GM10266 (cell line): ENCODE data around the gene NPAS1.
"Not testable (repeated sequence)": the region's sequence is repeated elsewhere in the genome, so short reads cannot be mapped to it uniquely, and the experiment has no call there.

Source experiments
- DNase-seq: peaks from one replicate; pipeline ENCODE4 v3.0.0; 2012; ENCODE audit errors: extremely low spot score
- TF ChIP-seq, protein P1 (sequence below): IDR thresholded peaks from 2 replicates; pipeline ENCODE4 v1.5.1; 2012; ENCODE audit warnings: mild to moderate bottlenecking, low read depth; ENCODE audit not compliant: control insufficient read depth, insufficient read depth; ENCODE audit errors: missing control alignments

NPAS1 gene

DNA sequence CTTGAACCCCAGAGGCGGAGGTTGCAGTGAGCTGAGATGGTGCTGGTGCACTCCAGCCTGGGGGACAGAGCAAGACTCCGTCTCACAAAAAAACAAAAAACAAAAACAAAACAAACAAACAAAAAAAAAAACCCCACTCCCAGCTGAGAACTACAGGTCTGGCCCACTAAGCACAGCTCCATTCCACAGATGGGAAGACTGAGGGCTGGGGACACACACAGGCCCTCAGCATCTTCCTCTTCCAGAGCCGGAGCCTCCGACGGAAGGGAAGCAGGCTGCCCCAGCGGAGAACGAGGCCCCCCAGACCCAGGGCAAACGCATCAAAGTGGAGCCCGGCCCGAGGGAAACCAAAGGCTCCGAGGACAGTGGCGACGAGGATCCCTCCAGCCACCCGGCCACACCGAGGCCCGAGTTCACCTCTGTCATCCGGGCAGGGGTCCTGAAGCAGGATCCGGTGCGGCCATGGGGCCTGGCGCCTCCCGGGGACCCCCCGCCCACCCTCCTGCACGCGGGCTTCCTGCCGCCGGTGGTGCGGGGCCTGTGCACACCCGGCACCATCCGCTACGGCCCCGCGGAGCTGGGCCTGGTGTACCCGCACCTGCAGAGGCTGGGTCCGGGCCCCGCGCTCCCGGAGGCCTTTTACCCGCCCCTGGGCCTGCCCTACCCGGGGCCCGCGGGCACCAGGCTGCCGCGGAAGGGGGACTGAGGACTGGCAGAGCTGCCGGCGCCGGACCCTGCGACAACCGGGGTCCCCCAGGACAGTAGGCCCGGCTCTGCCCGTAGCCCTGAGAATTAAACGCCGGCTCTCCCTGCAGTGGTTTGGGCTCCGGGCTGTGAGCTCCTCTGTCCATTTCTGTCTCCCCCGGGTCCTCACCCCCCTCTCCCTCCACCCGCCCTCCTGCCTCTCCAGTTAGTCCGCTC is 25.6 kb downstream of the NPAS1 start:
- TF ChIP-seq, protein P1, sequence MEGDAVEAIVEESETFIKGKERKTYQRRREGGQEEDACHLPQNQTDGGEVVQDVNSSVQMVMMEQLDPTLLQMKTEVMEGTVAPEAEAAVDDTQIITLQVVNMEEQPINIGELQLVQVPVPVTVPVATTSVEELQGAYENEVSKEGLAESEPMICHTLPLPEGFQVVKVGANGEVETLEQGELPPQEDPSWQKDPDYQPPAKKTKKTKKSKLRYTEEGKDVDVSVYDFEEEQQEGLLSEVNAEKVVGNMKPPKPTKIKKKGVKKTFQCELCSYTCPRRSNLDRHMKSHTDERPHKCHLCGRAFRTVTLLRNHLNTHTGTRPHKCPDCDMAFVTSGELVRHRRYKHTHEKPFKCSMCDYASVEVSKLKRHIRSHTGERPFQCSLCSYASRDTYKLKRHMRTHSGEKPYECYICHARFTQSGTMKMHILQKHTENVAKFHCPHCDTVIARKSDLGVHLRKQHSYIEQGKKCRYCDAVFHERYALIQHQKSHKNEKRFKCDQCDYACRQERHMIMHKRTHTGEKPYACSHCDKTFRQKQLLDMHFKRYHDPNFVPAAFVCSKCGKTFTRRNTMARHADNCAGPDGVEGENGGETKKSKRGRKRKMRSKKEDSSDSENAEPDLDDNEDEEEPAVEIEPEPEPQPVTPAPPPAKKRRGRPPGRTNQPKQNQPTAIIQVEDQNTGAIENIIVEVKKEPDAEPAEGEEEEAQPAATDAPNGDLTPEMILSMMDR, result no peak
- no peak for DNase-seq

DNA sequence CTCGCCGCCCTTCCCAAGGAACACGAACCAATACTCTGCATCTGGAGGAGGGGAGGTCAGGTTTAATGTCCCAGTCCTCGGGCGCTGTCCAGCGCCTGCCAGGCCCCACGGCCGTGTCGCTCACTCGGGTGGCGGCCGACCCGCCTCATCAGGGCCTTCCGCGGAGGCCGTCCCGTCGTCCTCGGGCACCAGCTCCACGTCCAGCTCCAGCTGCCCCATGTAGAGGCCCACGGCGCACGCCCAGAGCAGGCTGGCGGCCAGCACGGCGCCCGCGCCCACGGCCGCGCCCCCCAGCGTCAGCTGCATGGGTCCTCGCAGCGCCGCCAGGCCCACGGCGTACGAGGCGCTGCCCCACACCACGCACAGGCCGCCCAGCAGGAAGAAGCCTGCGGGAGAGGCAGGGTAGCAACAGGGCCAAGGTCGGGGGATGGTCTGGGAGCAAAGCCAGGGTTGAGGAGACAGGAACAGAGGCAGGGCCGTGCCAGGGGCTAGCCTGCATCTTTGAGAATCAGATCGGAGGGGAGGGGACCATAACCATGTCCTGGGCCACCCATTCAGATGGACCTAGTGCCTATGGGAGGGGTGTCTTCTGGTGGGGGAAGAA is 26.3 kb downstream of the NPAS1 start:
- TF ChIP-seq, protein P1, result no peak
- no peak for DNase-seq

DNA sequence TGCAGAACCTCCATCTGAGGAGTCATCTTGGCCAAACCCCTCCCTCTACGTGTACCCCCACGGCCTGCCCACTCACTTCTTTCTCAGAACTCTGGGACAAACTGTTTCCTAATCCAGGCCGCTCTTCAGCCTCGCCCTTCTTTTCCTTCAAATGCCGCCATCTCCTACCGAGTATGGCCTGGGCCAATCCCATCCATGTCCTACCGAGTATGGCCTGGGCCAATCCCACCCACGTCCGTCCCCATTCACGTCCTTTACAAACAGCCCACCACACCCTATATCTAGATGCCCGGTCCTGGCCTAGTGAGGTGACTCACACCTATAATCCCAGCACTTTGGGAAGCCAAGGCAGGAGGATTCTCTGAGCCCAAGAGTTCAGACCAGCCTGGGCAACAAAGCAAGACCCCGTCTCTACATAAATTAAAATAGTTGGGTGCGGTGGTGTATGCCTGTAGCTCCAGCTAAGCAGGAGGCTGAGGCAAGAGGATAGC is 27.7 kb downstream of the NPAS1 start:
- no peak for DNase-seq
- TF ChIP-seq, protein P1, result no peak

DNA sequence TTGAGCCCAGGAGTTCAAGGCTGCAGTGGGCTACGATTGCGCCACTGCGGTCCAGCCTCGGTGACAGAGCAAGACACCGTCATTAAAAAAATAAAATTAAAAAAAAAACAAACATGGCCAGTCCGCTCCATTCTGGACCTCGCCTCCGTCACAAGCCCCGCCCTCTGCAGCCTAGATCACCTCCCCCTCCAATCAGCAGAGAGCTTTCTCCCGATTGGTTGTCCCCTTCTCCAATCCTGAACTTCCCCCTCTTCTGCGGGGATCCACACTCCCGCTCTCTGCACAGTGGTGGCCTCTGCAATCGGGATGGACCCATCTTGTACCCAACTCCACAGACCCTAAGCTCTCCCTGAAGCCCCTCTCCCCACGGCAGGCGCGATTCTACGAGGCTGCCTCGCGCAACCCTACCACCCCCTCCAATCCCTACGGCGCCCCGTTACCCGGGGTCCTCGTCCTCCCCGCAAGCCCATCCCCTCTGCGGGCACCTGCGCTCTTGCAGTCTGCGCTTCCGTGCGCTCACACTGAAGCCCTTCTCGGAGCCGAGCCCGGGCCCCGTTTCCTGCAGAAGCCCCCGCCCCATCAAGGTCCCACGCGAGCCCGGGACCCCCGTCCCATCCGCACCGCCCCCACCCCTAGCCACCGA is 28.2 kb downstream of the NPAS1 start:
- TF ChIP-seq, protein P1, result no peak

DNA sequence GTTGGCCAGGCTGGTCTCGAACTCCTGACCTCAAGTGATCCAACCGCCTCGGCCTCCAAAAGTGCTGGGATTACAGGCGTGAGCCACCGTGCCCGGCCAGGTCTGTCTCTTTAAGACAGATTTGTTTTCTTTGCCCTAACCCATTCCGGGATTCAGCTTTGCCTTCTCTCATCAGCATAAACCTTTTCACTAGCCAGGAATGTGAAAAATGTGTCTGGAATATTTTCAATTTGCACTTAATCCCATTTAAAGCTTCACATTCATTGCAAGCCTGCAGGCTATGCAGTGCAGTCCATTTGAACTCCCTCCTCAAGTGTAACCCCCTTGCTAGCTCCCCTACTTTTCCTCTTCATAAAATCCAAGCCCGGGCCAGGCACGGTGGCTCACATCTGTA is 29.7 kb downstream of the NPAS1 start:
- DNase-seq, result no peak
- TF ChIP-seq, protein P1, result no peak

More for the DNA sequence above, 28.2 kb downstream of the NPAS1 start:
- peak; percentile 98 for DNase-seq

DNA sequence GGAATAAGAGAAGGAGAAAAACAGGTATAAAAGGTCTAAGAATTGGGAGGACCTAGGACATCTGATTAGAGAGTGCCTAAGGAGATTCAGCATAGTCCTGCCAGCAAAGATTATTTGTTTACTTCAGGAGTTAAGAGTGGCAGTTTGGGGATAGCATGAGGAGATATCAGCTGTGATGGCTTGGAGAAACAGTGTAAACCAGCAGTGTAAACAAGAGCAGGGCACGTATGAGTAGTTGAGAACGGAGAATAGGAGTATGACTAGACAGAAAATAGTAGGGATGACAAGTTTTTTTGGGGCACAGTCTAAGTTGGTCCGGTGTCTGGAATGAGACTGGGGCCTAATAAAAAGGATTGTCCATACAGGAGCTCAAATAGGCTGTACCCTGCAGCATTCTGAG is 30.9 kb downstream of the NPAS1 start:
- DNase-seq, result not testable (repeated sequence)

DNA sequence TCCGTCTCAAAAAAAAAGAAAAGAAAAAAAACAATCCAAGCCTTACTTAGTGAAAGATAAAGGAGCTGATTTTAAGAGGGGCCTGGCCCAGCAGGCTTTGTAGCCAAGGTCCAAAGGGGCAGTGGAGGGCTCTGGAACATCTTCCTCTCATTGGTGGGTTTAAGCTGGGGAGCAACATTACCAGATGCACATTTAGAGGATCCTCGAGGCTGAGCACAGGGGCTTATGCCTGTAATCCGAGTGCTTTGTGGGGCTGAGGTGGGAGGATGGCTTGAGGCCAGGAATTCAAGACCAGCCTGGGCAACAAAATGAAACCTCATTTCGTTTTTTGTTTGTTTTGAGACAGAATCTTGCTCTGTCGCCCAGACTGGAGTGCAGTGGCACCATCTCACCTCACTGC is 36.8 kb downstream of the NPAS1 start:
- TF ChIP-seq, protein P1, result no peak

More for the DNA sequence above, 36.8 kb downstream of the NPAS1 start:
- no peak for DNase-seq
